Measurements from ENCODE around the gene HEATR5A. TPM values are rescaled to one million over a fixed set of nuclear protein-coding genes. Genes with fewer than 3 reads are reported as not detected.

The HEATR5A gene
- total and polyA plus RNA-seq, 9 of the 15 experiments (the other 6 are each of a cell fraction or from before 2014, with no cell fraction given) = 8.0 to 50.9 (median 23.0) TPM

DNA sequence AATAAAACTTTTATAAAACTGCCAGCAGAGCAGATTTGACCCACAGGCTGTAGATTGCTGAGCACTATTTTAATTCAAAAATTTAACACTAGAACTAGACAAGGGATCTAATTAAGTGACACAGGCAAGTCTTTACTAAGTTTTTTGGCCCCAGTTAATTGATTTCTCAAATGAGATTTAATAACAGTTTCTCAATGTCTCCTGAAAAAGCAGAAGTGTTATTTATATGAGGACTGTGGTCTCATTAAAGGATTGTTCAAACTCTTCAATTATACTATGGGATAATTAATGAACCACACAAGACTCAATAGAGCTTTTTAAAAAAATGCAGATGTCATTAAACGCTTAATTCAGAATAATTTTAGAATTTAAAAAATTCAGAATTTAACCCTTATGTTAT is 1.9 kb downstream of the HEATR5A start:
- H4K20me1 ChIP-seq (replicated peaks; ENCODE audit: control insufficient read depth, insufficient read depth, low read length) = no peaks in the 10 kb centered on the region
- 63% methylated on average over 1 of the region's 1 CpG for WGBS (ENCODE audit: insufficient coverage, low coverage, missing lambda C conversion rate)
- no peak for ATAC-seq
- intact Hi-C loops (cut with micrococcal nuclease) = no loop called here
- peaks cover 44% of the 10 kb centered on the region for H3K79me2 ChIP-seq (ENCODE audit: control insufficient read depth, insufficient read depth, low read length)
- peaks cover 6 to 8% of the 10 kb centered on the region in 2 experiments; a peak in 3 of 5 replicates for H3K4me1 ChIP-seq (replicated peaks in 1 of 2; ENCODE audit: control insufficient read depth in 2 of 2, insufficient read depth in 2 of 2, low read length in 2 of 2)
- no peak for FAIRE-seq
- POLR2A ChIA-PET = no interaction called here
- TF ChIP-seq FOXK2 (conservative IDR thresholded peaks at IDR 0.05 in 1 of 2, IDR thresholded peaks at IDR 0.05 in 1 of 2; ENCODE audit: low read depth in 2 of 2) = no peak
- no peak for TF ChIP-seq ZNF143 (CRISPR knock-in tag; IDR thresholded peaks at IDR 0.05)
- TF ChIP-seq RFX1 (IDR thresholded peaks at IDR 0.05) = no peak
- no peak for TF ChIP-seq NFYB (IDR thresholded peaks at IDR 0.05; ENCODE audit: extremely low read depth, insufficient read length)
- TF ChIP-seq POLR3G (IDR thresholded peaks at IDR 0.05; ENCODE audit: extremely low read depth, insufficient read length, insufficient replicate concordance) = no peak
- TF ChIP-seq, protein P1, sequence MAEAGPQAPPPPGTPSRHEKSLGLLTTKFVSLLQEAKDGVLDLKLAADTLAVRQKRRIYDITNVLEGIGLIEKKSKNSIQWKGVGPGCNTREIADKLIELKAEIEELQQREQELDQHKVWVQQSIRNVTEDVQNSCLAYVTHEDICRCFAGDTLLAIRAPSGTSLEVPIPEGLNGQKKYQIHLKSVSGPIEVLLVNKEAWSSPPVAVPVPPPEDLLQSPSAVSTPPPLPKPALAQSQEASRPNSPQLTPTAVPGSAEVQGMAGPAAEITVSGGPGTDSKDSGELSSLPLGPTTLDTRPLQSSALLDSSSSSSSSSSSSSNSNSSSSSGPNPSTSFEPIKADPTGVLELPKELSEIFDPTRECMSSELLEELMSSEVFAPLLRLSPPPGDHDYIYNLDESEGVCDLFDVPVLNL (CRISPR knock-in tag; IDR thresholded peaks at IDR 0.05; ENCODE audit: low read depth) = no peak
- no peak for TF ChIP-seq WHSC1 (IDR thresholded peaks at IDR 0.05; ENCODE audit: low read length)
- no peak for TF ChIP-seq SLC30A9 (CRISPR knock-in tag; IDR thresholded peaks at IDR 0.05)
- no peak for TF ChIP-seq ZC3H4 (CRISPR knock-in tag; IDR thresholded peaks at IDR 0.05; ENCODE audit: borderline replicate concordance)
- no peak for TF ChIP-seq RNF2 (IDR thresholded peaks at IDR 0.05)
- TF ChIP-seq ZNF316 (IDR thresholded peaks at IDR 0.05) = no peak
- no peak for TF ChIP-seq IFI16 (CRISPR knock-in tag; IDR thresholded peaks at IDR 0.05)
- no peak for TF ChIP-seq ILK (tag; IDR thresholded peaks at IDR 0.05; ENCODE audit: borderline replicate concordance, low read depth)
- TF ChIP-seq ELF4 (CRISPR knock-in tag; IDR thresholded peaks at IDR 0.05) = no peak
- TF ChIP-seq ZFP1 (CRISPR knock-in tag; IDR thresholded peaks at IDR 0.05) = no peak
- TF ChIP-seq HDAC3 (IDR thresholded peaks at IDR 0.05; ENCODE audit: borderline replicate concordance, partially characterized antibody) = no peak
- no peak for TF ChIP-seq YY1 (IDR thresholded peaks at IDR 0.05; ENCODE audit: borderline replicate concordance in 1 of 3, control insufficient read depth in 1 of 3, extremely low read depth in 1 of 3, insufficient read depth in 3 of 3, insufficient read length in 1 of 3, insufficient replicate concordance in 2 of 3, low read depth in 1 of 3, low read length in 2 of 3)
- H3K36me3 ChIP-seq (ENCODE audit: control insufficient read depth, insufficient read depth, low read length) = peaks cover 2% of the 10 kb centered on the region; the same call in 1 of the 3 replicates
- H3K4me2 ChIP-seq (ENCODE audit: insufficient read depth, low read length) = no peak overlapping the region
- no peaks in the 10 kb centered on the region for H3K9me3 ChIP-seq (replicated peaks; ENCODE audit: control insufficient read depth, insufficient read depth, low read depth, low read length)
- H3K27ac ChIP-seq (ENCODE audit: extremely low read depth, low read depth, low read length) = no peak overlapping the region
- H2AFZ ChIP-seq (ENCODE audit: low read depth, low read length) = no peak overlapping the region
- CTCF ChIA-PET (ENCODE audit: low intra/inter-chr PET ratio) = no interaction called here
- H3K9ac ChIP-seq (ENCODE audit: insufficient read depth in 1 of 2, low read depth in 2 of 2, low read length in 2 of 2) = no peak overlapping the region
- no peak overlapping the region for H3K4me3 ChIP-seq
- DNase-seq (ENCODE audit: extremely low read depth in 1 of 4, low spot score in 3 of 4) = no peak
- in situ Hi-C loops (cut with MboI) = no loop called here
- no peaks in the 10 kb centered on the region for H3K27me3 ChIP-seq (ENCODE audit: control insufficient read depth in 2 of 2, insufficient read depth in 2 of 2, low read length in 2 of 2)
- H3K9me1 ChIP-seq (ENCODE audit: control insufficient read depth, insufficient read depth, low read length) = no peaks in the 10 kb centered on the region
- BruUV-seq (replicated peaks) = no TSS peak
